ENCODE data around the gene CBFA2T2.

Gene CBFA2T2

DNA sequence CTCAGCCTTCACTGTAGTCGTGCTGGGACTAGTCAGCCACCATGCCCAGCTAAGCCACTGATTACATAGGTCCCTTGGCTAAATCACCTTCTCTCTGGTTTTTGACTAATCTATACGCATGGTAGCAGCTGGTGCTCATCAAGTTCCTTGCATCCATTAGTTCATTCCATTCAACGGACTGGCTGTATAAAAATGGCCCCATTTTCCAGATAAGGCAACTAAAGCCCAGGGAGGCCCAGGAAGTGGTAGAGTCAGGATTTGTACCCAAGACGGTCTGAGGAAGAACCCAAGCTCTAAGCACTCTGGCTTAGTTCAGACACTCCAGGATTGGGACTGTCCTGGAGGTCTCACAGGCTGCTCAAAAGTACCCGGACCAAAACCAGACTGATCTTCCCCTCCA is 191.4 kb downstream of the CBFA2T2 start:
- TF ChIP-seq YY1 (IDR thresholded peaks at IDR 0.05; ENCODE audit: insufficient read depth, insufficient read length): no peak
- no peak for TF ChIP-seq SUZ12 (IDR thresholded peaks at IDR 0.05; ENCODE audit: extremely low read depth, insufficient read depth, insufficient read length)
- TF ChIP-seq ZNF274 (IDR thresholded peaks at IDR 0.05; ENCODE audit: low read depth, low read length): no peak
- Histone ChIP-seq H3K4me1 (ENCODE audit: insufficient read depth, insufficient read length) (peaks cover 24% of the 10 kb centered on the region), H3K4me3 (ENCODE audit: insufficient read length, low read depth) (no peak overlapping the region), H3K36me3 (ENCODE audit: insufficient read depth, insufficient read length, low read length) (peaks cover 65% of the 10 kb centered on the region), H3K9ac (ENCODE audit: insufficient read length, low read depth) (no peak overlapping the region), H3K9me3 (ENCODE audit: insufficient read depth, low read length) (no peaks in the 10 kb centered on the region; the same call in 1 of the 2 replicates), H3K27me3 (ENCODE audit: insufficient read depth, insufficient read length) (no peaks in the 10 kb centered on the region)
- no peak for DNase-seq (ENCODE audit: low read depth, low spot score)

DNA sequence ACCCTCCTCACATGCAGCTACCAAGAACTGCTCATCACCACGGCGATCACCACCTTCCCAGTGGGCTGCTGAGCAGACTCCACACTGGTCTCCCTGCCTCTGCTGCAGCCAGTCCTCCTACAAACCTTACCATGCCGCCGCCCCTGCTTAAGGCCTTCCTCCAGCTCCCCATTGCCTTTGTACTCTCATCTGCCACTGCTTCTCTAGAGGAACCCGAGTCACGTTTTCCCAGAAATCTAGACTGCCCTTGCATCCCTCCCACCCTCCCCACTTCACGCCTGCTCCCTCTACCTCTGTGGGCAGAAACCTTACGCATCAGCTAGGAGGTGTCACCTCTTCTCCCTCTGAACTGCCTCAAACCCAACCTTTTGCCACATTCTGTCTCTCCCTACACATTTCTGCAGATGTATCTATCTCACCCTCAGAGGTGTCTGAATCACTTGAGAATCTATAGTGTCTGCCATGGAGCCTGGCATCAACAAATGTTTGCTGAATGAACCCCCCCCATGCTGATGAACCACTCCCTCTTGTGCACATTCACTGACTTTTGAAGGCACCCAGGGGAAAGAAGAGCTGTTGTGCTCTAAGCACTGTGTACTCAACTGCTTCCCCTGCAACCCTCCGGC is 191.9 kb downstream of the CBFA2T2 start:
- Histone ChIP-seq H3K9me3 (ENCODE audit: insufficient read depth, low read length) (no peaks in the 10 kb centered on the region; the same call in 1 of the 2 replicates), H3K4me1 (ENCODE audit: insufficient read depth, insufficient read length) (peaks cover 24% of the 10 kb centered on the region), H3K27me3 (ENCODE audit: insufficient read depth, insufficient read length) (peaks cover 2% of the 10 kb centered on the region), H3K9ac (ENCODE audit: insufficient read length, low read depth) (no peak overlapping the region), H3K36me3 (ENCODE audit: insufficient read depth, insufficient read length, low read length) (peaks cover 59% of the 10 kb centered on the region), H3K4me3 (ENCODE audit: insufficient read length, low read depth) (no peak overlapping the region)
- TF ChIP-seq YY1 (IDR thresholded peaks at IDR 0.05; ENCODE audit: insufficient read depth, insufficient read length): no peak
- no peak for TF ChIP-seq ZNF274 (IDR thresholded peaks at IDR 0.05; ENCODE audit: low read depth, low read length)
- no peak for TF ChIP-seq SUZ12 (IDR thresholded peaks at IDR 0.05; ENCODE audit: extremely low read depth, insufficient read depth, insufficient read length)
- DNase-seq (ENCODE audit: low read depth, low spot score): no peak

DNA sequence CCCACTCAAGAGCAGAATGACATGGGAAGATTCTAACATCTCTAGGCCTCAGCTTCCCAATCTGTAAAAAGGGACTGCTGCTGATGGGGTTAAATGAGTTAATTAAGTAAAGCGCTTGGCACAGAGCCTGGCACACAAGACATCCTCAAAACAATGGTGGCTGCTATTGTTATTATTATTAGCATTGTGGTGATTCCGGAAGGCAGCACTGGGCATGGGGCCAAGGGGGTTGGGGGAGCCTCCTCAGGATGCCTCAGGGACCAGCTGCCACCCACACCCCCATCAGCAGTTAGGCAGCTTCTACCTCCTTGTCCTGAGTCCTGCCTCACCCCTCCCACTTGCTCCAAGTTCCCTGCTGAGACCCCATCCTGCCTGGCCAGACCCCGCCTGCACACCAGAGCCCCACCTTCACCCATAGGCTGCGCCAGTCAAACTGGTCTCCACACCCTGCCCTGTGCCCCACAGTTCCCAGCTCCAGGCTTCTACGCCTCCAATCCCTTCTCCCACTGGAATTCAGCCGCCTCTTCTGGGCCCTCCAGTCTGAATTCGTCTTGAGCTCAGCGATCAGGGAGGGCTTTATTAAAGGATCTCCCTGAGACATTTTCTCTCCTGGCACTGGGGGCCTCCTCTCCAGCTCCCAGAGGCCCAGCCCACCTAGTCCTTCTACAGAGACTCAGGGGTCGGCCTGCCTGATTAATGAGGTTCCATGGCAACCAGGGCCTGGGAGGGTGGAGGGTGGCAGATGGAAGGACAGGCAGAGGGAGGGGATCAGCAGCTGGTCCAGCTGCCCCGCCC is 194.8 kb downstream of the CBFA2T2 start:
- no peak for DNase-seq (ENCODE audit: low read depth, low spot score)
- Histone ChIP-seq H3K9me3 (ENCODE audit: insufficient read depth, low read length) (no peaks in the 10 kb centered on the region), H3K4me1 (ENCODE audit: insufficient read depth, insufficient read length) (peaks cover 23% of the 10 kb centered on the region), H3K27me3 (ENCODE audit: insufficient read depth, insufficient read length) (peaks cover 29% of the 10 kb centered on the region), H3K36me3 (ENCODE audit: insufficient read depth, insufficient read length, low read length) (peaks cover 31% of the 10 kb centered on the region), H3K9ac (ENCODE audit: insufficient read length, low read depth) (peak overlapping the region; percentile 94), H3K4me3 (ENCODE audit: insufficient read length, low read depth) (peak overlapping the region; percentile 87)
- TF ChIP-seq YY1 (IDR thresholded peaks at IDR 0.05; ENCODE audit: insufficient read depth, insufficient read length): no peak
- TF ChIP-seq ZNF274 (IDR thresholded peaks at IDR 0.05; ENCODE audit: low read depth, low read length): no peak
- TF ChIP-seq SUZ12 (IDR thresholded peaks at IDR 0.05; ENCODE audit: extremely low read depth, insufficient read depth, insufficient read length): no peak

DNA sequence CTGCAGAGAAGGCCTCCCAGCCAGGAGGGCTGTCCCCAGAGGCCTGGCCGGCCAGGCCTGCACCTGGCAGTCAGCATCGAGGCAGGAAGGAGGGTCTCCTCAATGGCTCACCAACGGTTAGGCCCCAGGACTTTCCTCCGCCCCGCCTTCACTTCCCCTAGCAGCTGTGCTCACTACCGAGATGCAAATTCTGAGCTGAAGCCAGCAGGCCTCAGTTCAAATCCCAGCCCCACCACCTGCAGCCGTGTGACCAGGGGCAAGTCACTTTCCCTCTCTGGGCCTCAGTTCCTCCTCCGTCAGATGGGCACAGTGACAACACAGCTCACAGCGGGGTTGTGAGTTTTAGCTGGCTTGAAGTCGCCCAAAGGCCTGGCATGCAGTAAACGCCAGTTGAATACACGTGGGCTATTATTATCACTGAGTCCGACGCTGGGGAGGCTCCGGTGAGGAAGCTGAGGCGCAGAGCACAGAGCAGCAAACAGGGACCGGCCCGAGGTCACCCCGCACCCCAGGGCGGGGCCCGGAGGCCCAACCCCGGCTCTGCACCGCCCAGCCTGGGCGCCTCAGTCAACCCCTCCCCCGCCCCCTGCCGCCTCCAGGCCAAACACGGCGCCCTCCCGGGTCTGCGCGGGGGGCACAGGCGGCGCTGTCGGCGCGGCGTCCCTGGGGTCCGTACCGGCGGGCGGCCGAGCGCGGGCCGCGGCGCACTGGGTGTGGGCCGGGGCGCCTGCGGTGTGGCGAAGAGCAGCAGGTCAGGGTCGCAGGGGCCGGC is 195.6 kb downstream of the CBFA2T2 start:
- no peak for DNase-seq (ENCODE audit: low read depth, low spot score)
- peak overlapping the region; percentile 94 for H3K9ac ChIP-seq (ENCODE audit: insufficient read length, low read depth)
- no peaks in the 10 kb centered on the region for H3K9me3 ChIP-seq (ENCODE audit: insufficient read depth, low read length)
- H3K27me3 ChIP-seq (ENCODE audit: insufficient read depth, insufficient read length): peaks cover 29% of the 10 kb centered on the region
- peaks cover 19% of the 10 kb centered on the region for H3K4me1 ChIP-seq (ENCODE audit: insufficient read depth, insufficient read length)
- H3K4me3 ChIP-seq (ENCODE audit: insufficient read length, low read depth): peak overlapping the region; percentile 87
- TF ChIP-seq SUZ12 (IDR thresholded peaks at IDR 0.05; ENCODE audit: extremely low read depth, insufficient read depth, insufficient read length) (no peak), ZNF274 (IDR thresholded peaks at IDR 0.05; ENCODE audit: low read depth, low read length) (no peak), YY1 (IDR thresholded peaks at IDR 0.05; ENCODE audit: insufficient read depth, insufficient read length) (no peak)
- H3K36me3 ChIP-seq (ENCODE audit: insufficient read depth, insufficient read length, low read length): peaks cover 23% of the 10 kb centered on the region

DNA sequence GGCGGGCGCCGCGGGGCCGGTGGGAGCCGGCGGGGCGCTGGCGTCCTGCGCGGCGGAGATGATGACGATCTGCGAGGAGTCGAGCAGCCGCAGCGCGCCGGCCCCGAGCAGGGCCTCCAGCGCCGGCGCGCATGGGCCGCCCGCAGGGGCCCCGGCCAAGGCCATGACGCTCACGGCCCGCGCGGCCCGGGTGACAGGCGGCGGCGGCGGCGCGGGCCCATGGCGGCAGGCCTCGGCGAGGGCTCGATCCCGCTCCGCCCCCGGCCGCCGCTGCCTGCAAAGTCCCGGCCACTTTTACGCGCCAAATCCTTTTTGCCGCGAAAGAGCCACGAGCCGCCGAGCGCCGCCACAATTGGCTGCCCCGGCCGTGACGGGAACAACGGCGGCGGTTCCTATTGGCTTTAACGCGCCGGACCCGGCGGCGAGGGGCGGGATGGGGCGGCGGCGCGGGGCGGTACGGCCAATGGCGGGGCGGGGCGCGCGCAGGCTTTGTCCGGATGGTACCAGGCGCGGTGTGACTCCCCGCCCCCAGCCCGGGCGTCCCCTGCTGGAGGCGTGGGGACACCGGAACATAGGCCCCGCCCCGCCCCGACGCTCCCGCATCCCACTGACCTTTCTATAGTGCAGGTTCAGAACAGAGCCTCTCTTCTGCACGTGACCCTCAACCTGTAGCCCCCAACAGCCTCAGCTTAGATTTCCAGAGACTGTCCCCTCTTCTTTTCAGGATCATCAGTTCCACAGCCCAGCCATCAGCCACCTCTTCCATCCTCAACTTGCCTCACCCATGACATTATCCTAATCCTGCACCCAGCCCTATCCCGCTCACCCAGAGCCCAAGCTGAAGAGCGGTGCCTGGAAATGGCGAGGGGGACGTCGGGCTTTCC is 196.4 kb downstream of the CBFA2T2 start, which contains the start of gene E2F1:
TSS of gene E2F1 (minus strand) at position 286 of the 884 bp plus-strand sequence. CDS start at position 165, 121 bp downstream.
- Histone ChIP-seq H3K27me3 (ENCODE audit: insufficient read depth, insufficient read length) (peaks cover 34% of the 10 kb centered on the region), H3K4me1 (ENCODE audit: insufficient read depth, insufficient read length) (peaks cover 19% of the 10 kb centered on the region), H3K4me3 (ENCODE audit: insufficient read length, low read depth) (peak within 1 kb of the TSS; percentile 87), H3K9ac (ENCODE audit: insufficient read length, low read depth) (peak within 1 kb of the TSS; percentile 94), H3K9me3 (ENCODE audit: insufficient read depth, low read length) (no peaks in the 10 kb centered on the region), H3K36me3 (ENCODE audit: insufficient read depth, insufficient read length, low read length) (peaks cover 16% of the 10 kb centered on the region)
- no peak for TF ChIP-seq YY1 (IDR thresholded peaks at IDR 0.05; ENCODE audit: insufficient read depth, insufficient read length)
- TF ChIP-seq SUZ12 (IDR thresholded peaks at IDR 0.05; ENCODE audit: extremely low read depth, insufficient read depth, insufficient read length): no peak
- TF ChIP-seq ZNF274 (IDR thresholded peaks at IDR 0.05; ENCODE audit: low read depth, low read length): no peak
- DNase-seq (ENCODE audit: low read depth, low spot score): peak; percentile 93

DNA sequence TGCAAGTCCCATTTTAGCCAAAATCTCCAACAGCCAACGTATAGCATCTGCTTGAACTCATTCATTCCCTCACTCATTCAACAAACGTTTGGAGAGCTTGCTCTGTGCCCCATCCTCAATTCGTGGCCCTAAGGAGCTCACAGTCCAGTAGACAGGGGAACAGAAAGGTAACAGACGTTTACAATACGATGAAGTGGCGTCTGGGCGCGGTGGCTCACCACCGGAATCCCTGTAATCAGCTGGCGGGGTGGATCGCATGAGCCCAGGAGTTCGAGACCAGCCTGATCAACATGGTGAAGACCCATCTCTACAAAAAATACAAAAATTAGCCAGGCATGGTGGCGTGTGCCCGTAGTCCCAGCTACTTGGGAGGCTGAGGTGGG is 197.1 kb downstream of the CBFA2T2 start:
- no peaks in the 10 kb centered on the region for H3K9me3 ChIP-seq (ENCODE audit: insufficient read depth, low read length)
- peak overlapping the region; percentile 1 for H3K4me3 ChIP-seq (ENCODE audit: insufficient read length, low read depth)

More for the DNA sequence above, 197.1 kb downstream of the CBFA2T2 start:
- Histone ChIP-seq H3K9ac (ENCODE audit: insufficient read length, low read depth) (peak overlapping the region; percentile 59), H3K4me1 (ENCODE audit: insufficient read depth, insufficient read length) (peaks cover 19% of the 10 kb centered on the region), H3K27me3 (ENCODE audit: insufficient read depth, insufficient read length) (peaks cover 36% of the 10 kb centered on the region), H3K36me3 (ENCODE audit: insufficient read depth, insufficient read length, low read length) (peaks cover 13% of the 10 kb centered on the region)
- no peak for TF ChIP-seq ZNF274 (IDR thresholded peaks at IDR 0.05; ENCODE audit: low read depth, low read length)
- TF ChIP-seq YY1 (IDR thresholded peaks at IDR 0.05; ENCODE audit: insufficient read depth, insufficient read length): no peak
- TF ChIP-seq SUZ12 (IDR thresholded peaks at IDR 0.05; ENCODE audit: extremely low read depth, insufficient read depth, insufficient read length): no peak
- DNase-seq (ENCODE audit: low read depth, low spot score): no peak

Measured in NT2/D1 (cell line).